ENCODE results near the gene INPP4A.

Gene INPP4A

GRCh38 chr2:98438190-98439133 is 6.2 kb upstream of the INPP4A start:
- no peak for DNase-seq

DNA sequence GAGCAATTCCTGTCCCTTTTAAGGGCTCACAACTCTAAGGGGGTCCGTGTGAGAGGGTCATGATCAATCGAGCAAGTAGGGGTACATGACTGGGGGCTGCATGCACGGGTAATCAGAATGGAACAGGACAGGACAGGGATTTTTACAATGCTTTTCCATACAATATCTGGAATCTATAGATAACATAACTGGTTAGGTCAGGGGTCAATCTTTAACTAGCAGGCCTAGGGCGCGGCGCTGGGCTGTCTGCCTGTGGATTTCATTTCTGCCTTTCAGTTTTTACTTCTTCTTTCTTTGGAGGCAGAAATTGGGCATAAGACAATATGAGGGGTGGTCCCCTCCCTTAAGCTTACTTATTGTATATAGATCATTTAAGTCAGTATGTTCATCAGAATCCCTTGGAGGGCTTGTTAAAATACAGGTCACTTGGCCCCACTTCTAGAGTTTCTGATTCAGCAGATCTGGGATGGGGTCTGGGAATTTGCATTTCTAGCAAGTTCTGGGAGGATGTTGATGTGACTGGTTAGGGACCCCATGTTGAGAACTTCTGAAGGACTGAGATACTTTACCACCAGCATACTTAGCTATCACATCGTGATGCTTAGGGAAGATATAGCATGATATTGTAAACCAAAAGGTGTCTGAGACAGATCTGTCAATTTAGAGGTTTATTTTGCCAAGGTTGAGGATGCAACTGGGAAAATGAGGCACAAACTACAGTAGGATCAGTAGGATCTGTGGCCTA is 2.8 kb upstream of the INPP4A start:
- DNase-seq: no peak

GRCh38 chr2:98442488-98442887 is 2.2 kb upstream of the INPP4A start:
- DNase-seq: no peak

DNA sequence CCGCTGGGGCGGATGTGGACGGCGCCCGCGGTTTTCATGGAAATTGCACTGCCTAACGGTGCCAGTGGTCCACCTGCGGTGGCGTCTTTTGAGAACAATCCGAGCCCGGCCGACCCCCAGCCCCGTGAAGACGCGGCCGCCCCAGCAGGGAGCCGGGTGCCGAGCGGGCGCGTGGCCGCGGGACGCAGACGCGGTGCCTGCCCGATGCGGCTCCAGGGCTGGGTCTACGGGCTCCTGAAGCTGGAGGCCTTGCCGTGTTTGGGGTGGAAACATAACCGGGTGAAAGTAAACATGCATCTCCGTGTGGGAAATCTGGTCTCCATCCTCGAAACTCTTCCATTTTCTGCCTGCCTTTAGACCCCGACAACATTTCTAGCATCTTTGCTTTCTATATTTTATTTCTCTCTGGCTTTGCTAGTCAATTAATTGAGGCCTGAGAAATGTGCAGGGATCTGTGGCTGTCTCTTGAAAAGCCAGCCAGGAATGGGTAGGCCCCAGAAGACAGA is 572 bp downstream of the INPP4A start:
- DNase-seq: peak; percentile 26

GRCh38 chr2:98445683-98446581 is 1.3 kb downstream of the INPP4A start:
- DNase-seq: no peak

- DNase-seq: no peak
Measured at GRCh38 chr2:98446850-98447249, 2.2 kb downstream of the INPP4A start.

GRCh38 chr2:98448441-98449145 is 3.9 kb downstream of the INPP4A start:
- DNase-seq: no peak

DNA sequence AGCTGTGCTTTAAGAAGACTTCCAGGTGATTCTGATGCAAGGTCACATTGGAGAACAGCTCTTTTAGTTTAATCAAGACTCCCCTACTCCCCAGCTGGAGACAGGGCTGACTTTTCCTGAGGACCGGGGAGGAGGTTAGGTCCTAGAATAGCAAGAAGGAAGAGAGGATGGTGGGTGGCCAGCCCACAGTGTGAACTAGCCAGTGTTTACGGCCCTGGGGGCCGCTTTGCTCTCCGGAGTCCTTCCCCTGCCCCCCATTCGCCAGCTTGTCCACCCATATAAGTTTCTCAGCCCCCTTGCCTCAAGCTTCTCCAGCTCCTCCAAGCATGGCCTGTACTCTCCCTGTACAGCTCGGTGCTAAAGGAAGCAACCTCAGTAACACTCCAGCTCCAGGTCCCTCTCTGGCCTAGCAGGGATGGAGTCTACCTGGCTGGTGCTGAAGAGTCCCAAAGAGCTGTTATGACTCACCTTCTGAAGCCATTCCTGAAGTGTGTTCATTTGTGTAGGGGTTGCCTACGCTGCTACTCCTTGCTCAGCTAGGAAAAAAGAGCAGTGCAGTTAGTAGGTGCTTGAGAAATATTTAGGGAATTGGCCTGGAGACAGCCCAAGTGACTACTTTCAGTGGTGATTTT is 7.9 kb downstream of the INPP4A start:
- no peak for DNase-seq

DNA sequence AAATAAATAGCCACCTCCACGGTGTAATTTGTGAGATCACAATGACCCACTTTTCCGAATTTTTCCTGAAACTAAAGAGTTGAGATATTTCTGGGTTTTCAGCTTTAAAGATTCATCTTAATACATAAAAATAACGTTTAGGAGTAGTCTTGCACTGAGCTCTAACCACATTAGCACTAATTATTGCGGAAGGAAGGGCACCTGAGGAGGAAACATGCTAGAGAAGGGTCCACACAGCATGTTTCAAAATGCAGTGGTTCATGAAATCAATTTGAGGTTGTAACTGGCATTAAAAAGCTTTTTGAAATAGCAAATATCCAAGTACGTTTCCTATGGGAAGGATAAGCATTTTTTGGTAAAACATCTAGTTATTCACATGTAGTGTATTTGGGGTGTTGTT is 8.4 kb downstream of the INPP4A start:
- no peak for DNase-seq

GRCh38 chr2:98453531-98453930 is 8.9 kb downstream of the INPP4A start:
- no peak for DNase-seq

DNA sequence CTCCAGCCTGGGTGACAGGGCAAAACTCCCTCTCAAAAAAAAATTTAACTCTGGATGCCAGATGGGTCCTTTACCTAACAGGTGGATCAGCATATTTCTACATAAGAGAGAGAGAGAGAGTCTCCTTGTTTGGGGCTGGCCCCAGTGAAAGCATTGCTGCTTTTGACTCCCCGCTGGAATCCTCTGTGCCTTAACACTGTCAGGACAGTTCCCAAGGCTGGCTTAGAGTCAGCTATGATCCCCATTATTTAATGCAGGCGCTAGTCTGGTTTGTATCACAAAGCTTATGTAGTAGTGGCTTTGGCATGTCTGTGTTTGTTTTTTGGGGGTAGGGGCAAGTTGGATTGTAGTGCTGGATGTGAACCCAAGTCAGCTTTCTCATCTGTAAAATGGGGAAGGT is 9.4 kb downstream of the INPP4A start:
- DNase-seq: no peak

DNA sequence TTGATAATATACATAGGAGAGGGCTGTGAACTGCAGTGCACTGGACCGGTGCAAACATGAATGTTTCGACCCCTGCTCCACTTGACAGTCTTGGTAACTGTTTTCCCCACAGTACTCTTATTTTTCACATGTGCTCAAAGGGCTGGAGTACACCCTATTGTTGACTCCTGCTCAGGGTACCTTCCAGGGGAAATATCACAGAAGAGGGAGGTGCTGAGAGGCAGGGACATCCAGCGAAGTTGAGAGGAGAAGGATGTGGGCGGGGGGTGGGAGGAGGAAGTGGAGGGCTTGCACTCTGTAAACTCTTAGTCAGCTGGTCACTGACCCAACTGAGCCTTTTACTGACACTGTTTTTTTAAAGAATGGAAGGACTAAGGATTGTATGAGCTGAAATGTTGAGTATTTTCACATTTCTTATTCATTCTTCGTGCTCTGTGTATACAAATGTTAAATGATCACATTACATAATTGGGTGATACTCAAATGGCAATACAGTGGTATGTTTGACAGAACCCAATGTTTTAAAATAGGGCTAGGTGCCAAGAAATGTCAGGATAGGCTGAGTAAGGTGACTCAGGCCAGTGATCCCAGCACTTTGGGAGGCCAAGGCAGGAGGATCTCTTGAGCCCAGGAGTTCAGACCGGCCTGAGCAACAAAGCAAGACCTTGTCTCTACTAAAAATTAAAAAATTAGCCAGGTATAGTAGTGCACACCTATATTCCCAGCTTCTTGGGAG is 10.0 kb downstream of the INPP4A start:
- no peak for DNase-seq

DNA sequence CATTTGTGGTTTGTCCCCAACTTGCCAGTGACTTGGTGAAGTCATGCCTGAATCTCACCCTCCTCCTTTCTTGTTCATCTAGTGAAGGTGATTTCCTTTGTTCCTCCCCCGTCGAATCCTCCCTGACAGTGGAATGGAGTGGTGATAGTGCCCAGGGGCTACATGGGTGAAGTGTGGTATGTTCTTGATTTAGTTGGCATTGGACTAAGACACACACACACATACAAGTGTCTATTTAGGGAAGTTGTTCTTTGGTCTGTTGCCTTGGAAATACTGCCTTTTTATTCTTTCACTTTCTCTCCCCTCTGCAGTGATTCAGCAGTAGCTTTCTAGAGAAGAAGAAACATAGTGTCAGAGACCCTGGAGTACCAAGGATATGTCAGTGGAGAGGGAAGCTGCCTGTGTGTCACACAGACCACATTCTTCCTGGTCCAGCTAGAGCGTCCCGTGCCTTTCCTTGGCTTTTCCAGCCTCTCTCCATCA is 10.9 kb downstream of the INPP4A start:
- no peak for DNase-seq

DNA sequence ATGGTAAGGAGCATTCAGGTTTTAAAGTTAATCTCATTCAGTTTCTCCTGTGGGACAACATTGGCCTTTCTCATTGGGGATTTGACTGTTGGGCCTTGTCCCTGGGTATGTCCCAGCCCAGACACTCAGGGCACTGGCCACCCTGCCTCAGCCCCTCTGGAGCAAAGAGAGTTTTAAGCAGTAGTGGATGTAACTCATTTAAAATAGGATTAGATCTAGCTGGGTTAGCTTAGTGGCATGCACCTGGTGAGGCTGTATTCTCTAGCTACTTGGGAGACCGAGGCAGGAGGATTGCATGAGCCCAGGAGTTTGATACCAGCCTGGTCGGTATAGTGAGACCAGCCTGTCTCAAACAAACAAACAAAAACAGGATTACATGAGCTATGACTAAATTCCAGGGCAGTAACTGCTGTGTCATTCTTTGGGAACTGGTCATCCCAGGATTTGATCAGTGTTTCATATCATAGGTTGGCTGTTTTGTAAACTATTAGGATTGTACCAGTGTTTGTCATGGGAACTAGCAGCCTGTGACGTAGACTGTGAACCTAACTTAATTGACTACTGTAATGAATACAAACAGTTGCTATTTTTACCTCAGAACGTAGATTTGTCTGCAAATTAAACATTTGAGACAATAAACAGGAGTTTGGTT is 12.5 kb downstream of the INPP4A start:
- DNase-seq: no peak

- DNase-seq: no peak
Measured at GRCh38 chr2:98458207-98458606, 13.5 kb downstream of the INPP4A start.

DNA sequence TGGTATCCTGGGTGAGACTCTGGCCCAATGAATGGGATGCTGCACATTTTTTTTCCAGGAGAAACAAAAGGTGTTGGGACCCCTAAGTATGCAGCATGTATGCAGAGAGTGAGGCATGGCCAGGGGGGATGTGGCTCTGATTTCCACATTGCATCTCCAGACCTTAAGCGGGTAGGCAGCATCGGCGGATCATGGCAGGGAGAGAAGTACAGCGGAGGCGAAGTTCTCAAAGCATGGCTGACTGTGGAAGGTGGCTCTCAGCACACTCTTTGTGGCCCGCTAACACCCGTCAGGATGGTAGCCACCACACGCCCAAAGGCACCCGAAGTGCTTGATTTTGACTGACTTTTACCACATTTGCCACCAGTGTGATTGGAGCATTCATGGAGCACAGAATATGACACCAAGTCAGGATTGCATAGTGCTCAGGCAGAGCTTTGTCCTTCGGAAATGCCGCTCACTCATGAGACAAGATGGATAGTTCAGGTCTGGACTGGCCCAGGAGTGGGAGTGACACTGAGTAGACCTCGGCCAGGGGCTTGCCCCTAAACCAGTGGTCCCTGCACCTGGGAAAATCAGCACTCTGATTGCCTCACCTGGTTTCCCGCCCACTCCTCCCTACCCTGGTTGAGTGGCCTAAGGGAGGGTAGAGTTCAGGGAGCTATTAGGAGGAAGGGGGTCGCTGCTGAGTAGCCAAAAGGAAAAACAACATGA is 14.2 kb downstream of the INPP4A start:
- no peak for DNase-seq

DNA sequence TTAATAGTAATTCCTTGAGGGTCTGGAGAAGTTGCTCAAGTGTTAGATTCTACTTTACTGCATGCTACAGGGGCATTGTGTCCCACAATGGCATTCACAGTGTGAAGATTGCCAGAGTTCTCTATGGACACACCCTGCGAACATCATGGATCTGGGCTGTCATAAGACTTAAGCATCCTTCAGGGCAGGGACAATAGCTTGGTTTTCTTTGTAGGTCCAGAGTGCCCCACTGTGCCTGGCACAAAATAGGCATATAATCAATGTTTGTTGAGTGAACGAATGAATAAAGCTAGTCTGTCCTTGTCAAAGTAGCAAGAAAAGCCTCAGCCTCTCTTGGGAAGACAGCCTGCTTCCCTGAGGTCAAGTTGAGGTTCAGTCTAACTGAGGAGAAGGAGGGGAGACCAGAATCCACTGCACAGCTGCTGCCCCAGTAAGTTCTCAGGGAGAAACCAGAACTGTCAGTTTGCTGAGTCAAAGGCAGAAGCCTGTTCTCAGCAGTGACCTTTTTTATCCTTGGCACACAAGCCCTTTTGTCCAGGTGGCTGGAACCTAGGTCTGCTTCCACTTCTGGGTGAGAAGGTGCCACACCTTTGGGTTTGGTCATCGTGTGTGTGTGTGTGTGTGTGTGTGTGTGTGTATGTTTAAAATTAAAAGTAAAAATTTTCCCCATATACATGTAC is 15.0 kb downstream of the INPP4A start:
- no peak for DNase-seq

- DNase-seq: no peak
Measured at GRCh38 chr2:98460573-98461497, 16.2 kb downstream of the INPP4A start.

Data from midbrain (tissue), 1 donor.